GM12878 (cell line): Measurements from ENCODE around the gene NAA38. TPM values are rescaled to one million over a fixed set of nuclear protein-coding genes. Genes with fewer than 3 reads are reported as not detected.

Source experiments
- ASH2L ChIP-seq: fragments of 300-600, 200-600 bp; sonication (generic); IDR thresholded peaks from 2 replicates; pipeline ENCODE4 v1.6.1; 2017; ENCODE audit warnings: low read depth, mild to moderate bottlenecking, borderline replicate concordance
- ATF7 ChIP-seq: fragments of 450-650 bp; IDR thresholded peaks from 2 replicates; pipeline ENCODE4 v1.6.1; 2016; ENCODE audit warnings: low read depth, mild to moderate bottlenecking
- CBFB ChIP-seq: IDR thresholded peaks from 2 replicates; pipeline ENCODE4 v1.6.1; 2016; ENCODE audit warnings: antibody characterized with exemption, low read depth
- CHD4 ChIP-seq: fragments of 200-600 bp; sonication (generic); IDR thresholded peaks from 2 replicates; pipeline ENCODE4 v1.6.1; 2016; ENCODE audit warnings: mild to moderate bottlenecking
- FOS ChIP-seq: IDR thresholded peaks from 3 replicates; pipeline ENCODE4 v1.6.1; 2011; ENCODE audit warnings: borderline replicate concordance; ENCODE audit not compliant: insufficient read length; ENCODE audit errors: extremely low read depth
- KDM1A ChIP-seq: fragments of 200-600 bp; sonication (generic); IDR thresholded peaks from 2 replicates; pipeline ENCODE4 v1.6.1; 2016; ENCODE audit warnings: borderline replicate concordance
- MAX ChIP-seq: IDR thresholded peaks from 2 replicates; pipeline ENCODE4 v1.6.1; 2012; ENCODE audit warnings: low read depth, low read length, improper control_type of control experiment
- NFXL1 ChIP-seq: fragments of 450-650 bp; IDR thresholded peaks from 2 replicates; pipeline ENCODE4 v1.6.1; 2017; ENCODE audit warnings: antibody characterized with exemption, mild to moderate bottlenecking, borderline replicate concordance
- NR2F1 ChIP-seq: fragments of 450-650 bp; conservative IDR thresholded peaks from 2 replicates; pipeline ENCODE4 v1.6.1; 2017; ENCODE audit warnings: mild to moderate bottlenecking
- PAX5 ChIP-seq: IDR thresholded peaks from 2 replicates; pipeline ENCODE4 v1.6.1; 2011; ENCODE audit warnings: low read depth, low read length, borderline replicate concordance
- POU2F2 ChIP-seq: IDR thresholded peaks from 3 replicates; pipeline ENCODE4 v1.6.1; 2011; ENCODE audit warnings: low read depth, mild to moderate bottlenecking, low read length, borderline replicate concordance
- RCOR1 ChIP-seq: conservative IDR thresholded peaks from 2 replicates; pipeline ENCODE4 v1.6.1; 2012; ENCODE audit warnings: low read depth, low read length, improper control_type of control experiment
- RUNX3 ChIP-seq: IDR thresholded peaks from 2 replicates; pipeline ENCODE4 v1.6.1; 2012; ENCODE audit warnings: low read length, inconsistent platforms
- SIX5 ChIP-seq: IDR thresholded peaks from 2 replicates; pipeline ENCODE4 v1.6.1; 2011; ENCODE audit warnings: mild to moderate bottlenecking, low read depth, low read length, moderate library complexity; ENCODE audit not compliant: severe bottlenecking
- SMAD5 ChIP-seq: IDR thresholded peaks from 2 replicates; pipeline ENCODE4 v1.6.1; 2016; ENCODE audit warnings: antibody characterized with exemption, low read depth
- SPI1 ChIP-seq: IDR thresholded peaks from 2 replicates; pipeline ENCODE4 v1.6.1; 2011; ENCODE audit warnings: low read depth, mild to moderate bottlenecking, low read length, moderate library complexity, borderline replicate concordance; ENCODE audit not compliant: insufficient read depth
- SREBF1 ChIP-seq: IDR thresholded peaks from 2 replicates; pipeline ENCODE4 v1.6.1; 2012; ENCODE audit warnings: mild to moderate bottlenecking, low read length
- USF1 ChIP-seq: IDR thresholded peaks from 2 replicates; pipeline ENCODE4 v1.6.1; 2011; ENCODE audit warnings: borderline replicate concordance, low read depth, mild to moderate bottlenecking, moderate library complexity, mixed read lengths, low read length; ENCODE audit not compliant: insufficient read depth; ENCODE audit errors: extremely low read length
- USF2 ChIP-seq: IDR thresholded peaks from 2 replicates; pipeline ENCODE4 v1.6.1; 2011; ENCODE audit warnings: low read depth, low read length, improper control_type of control experiment, borderline replicate concordance
- WRNIP1 ChIP-seq: IDR thresholded peaks from 2 replicates; pipeline ENCODE4 v1.6.1; 2011; ENCODE audit warnings: low read depth, low read length, improper control_type of control experiment, borderline replicate concordance
- ZNF24 ChIP-seq: fragments of 450-650 bp; IDR thresholded peaks from 2 replicates; pipeline ENCODE4 v1.6.1; 2017; ENCODE audit warnings: antibody characterized with exemption, mild to moderate bottlenecking
- ZNF622 ChIP-seq: fragments of 450-650 bp; IDR thresholded peaks from 2 replicates; pipeline ENCODE4 v1.6.1; 2017; ENCODE audit warnings: mild to moderate bottlenecking, inconsistent platforms
- polyA plus RNA-seq, 11 experiments: library from polyadenylated mRNA; depleted of rRNA in 4 of 11; unstranded in 6 of 11; stranded (reverse) in 5 of 11; fragments of >200 nt; fragmentation: Nextera tagmentation in 4 of 11; fragmentation: Illumina TruSeq in 1 of 11; extraction: Ambion mirVana in 4 of 11; extraction: Trizol in 1 of 11; gene quantifications; 1 replicate in 1 of 11; 2 replicates in 10 of 11; pipeline versions ENCODE4 v1.2.1 to v1.2.3, GENCODE V29; 2011 to 2016; ENCODE audit warnings: inconsistent platforms in 2 of 11, missing spikeins in 2 of 11, low read depth in 1 of 11
- total RNA-seq, 4 experiments: library from RNA; depleted of rRNA in 3 of 4; stranded (reverse); fragments of >200 nt in 3 of 4; fragmentation: Illumina TruSeq in 1 of 4; extraction: Trizol in 1 of 4; gene quantifications; 2 replicates each; pipeline versions ENCODE4 v1.2.1 to v1.2.3, GENCODE V29; 2013 to 2021
- TF ChIP-seq, protein P1 (sequence below): fragments of 450-650 bp; IDR thresholded peaks from 2 replicates; pipeline ENCODE4 v1.6.1; 2017; ENCODE audit warnings: mild to moderate bottlenecking, moderate library complexity
- TF ChIP-seq, protein P2 (sequence below): fragments of 450-650 bp; IDR thresholded peaks from 2 replicates; pipeline ENCODE4 v1.6.1; 2016; ENCODE audit warnings: mild to moderate bottlenecking

NAA38 gene
- total and polyA plus RNA-seq, 10 of the 15 experiments (the other 5 are each of a cell fraction or from before 2014, with no cell fraction given) = 31.5 to 337 (median 215) TPM

DNA sequence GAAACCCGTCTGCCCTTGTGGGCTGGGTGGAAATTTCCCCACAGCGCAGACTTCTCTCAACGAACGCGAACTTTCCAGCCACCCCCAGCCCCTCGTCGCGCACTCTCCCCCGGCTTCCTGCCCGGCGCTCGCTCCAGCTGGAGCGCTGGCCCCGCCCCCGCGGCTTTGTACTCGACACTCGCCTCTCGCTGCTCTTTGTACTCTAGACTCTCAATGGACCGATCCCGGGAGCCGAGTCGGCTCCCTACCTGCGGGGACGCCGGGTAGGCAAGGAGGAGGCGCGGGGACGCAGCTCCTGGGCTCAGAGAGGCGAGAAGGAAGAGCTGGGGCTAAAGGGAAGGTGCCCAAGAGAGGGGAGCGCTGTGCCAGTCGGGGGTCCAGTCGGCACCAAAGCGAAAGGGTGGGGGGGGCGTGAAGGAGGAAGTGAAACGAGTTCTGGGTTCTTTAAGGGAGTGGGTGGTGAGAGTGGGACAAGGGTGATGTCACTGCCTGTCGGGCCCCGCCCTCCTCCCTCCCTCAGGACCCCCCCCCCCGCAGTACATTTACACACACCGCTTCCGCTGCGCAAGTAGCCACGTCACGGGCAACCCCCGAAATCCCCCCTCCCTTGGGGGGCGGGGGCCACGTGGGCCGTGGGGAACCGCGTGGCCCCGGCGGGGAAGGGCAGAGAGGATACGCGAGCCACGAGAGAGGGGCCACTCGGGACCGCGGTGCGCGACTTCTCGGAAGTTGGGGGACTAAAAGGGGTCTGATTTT is 13.6 kb downstream of the NAA38 start (continued):
- TF ChIP-seq, protein P1, sequence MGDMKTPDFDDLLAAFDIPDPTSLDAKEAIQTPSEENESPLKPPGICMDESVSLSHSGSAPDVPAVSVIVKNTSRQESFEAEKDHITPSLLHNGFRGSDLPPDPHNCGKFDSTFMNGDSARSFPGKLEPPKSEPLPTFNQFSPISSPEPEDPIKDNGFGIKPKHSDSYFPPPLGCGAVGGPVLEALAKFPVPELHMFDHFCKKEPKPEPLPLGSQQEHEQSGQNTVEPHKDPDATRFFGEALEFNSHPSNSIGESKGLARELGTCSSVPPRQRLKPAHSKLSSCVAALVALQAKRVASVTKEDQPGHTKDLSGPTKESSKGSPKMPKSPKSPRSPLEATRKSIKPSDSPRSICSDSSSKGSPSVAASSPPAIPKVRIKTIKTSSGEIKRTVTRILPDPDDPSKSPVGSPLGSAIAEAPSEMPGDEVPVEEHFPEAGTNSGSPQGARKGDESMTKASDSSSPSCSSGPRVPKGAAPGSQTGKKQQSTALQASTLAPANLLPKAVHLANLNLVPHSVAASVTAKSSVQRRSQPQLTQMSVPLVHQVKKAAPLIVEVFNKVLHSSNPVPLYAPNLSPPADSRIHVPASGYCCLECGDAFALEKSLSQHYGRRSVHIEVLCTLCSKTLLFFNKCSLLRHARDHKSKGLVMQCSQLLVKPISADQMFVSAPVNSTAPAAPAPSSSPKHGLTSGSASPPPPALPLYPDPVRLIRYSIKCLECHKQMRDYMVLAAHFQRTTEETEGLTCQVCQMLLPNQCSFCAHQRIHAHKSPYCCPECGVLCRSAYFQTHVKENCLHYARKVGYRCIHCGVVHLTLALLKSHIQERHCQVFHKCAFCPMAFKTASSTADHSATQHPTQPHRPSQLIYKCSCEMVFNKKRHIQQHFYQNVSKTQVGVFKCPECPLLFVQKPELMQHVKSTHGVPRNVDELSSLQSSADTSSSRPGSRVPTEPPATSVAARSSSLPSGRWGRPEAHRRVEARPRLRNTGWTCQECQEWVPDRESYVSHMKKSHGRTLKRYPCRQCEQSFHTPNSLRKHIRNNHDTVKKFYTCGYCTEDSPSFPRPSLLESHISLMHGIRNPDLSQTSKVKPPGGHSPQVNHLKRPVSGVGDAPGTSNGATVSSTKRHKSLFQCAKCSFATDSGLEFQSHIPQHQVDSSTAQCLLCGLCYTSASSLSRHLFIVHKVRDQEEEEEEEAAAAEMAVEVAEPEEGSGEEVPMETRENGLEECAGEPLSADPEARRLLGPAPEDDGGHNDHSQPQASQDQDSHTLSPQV = no peak
- TF ChIP-seq ZNF622 (no peak), KDM1A (no peak), ATF7 (peak; percentile 95), MAX (peak; percentile 96), NFXL1 (no peak), USF1 (peak; percentile 87), SREBF1 (no peak), USF2 (peak; percentile 55), RCOR1 (no peak), RUNX3 (no peak), FOS (no peak), CBFB (peak; percentile 64; the same call in 1 of the 2 replicates), POU2F2 (no peak; the same call in 2 of the 3 replicates), NR2F1 (no peak), CHD4 (no peak), ASH2L (peak; percentile 71; the same call in 1 of the 2 replicates), SMAD5 (no peak; the same call in 1 of the 2 replicates), SPI1 (peak; percentile 95), WRNIP1 (no peak), PAX5 (0 out of 2 replicates have a peak, but pooled peaks have one; percentile 33), SIX5 (no peak), ZNF24 (no peak)
- TF ChIP-seq, protein P2, sequence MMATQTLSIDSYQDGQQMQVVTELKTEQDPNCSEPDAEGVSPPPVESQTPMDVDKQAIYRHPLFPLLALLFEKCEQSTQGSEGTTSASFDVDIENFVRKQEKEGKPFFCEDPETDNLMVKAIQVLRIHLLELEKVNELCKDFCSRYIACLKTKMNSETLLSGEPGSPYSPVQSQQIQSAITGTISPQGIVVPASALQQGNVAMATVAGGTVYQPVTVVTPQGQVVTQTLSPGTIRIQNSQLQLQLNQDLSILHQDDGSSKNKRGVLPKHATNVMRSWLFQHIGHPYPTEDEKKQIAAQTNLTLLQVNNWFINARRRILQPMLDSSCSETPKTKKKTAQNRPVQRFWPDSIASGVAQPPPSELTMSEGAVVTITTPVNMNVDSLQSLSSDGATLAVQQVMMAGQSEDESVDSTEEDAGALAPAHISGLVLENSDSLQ = 0 out of 2 replicates have a peak, but pooled peaks have one; percentile 4
